Measurements from ENCODE around the gene SLC39A10.

Gene SLC39A10

DNA sequence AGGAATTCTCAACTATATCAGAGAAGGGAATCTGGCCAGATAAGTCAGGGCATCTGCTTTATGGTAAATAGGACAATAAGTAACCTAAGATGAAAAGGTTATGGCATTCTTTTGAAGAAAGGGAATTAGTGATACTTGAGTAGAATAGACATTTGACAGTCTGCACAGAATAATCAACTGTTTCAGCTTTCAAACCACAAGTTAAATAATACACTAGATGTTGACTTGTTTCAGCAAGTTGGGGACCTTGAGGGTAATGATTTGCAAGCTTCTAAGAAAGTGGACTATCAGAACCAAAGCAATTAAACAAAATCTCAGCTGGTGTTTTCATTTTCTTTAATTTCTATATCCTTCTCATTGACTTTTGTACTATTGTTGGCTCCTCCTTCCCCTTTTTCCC, 54.5 kb downstream of the SLC39A10 start:
- in situ Hi-C loops (cut with MboI; ENCODE audit: low sequenced_read_pairs), result no loop called here

DNA sequence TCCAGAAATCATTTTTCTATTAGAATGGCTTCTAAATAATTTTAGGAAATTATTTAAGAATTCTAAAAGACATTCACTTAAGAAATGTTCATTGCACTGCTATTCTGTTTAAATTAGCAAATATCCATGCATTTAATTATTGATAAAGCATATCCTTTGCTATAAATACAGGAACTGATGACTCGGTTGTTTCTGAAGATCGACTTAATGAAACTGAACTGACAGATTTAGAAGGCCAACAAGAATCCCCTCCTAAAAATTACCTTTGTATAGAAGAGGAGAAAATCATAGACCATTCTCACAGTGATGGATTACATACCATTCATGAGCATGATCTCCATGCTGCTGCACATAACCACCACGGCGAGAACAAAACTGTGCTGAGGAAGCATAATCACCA, 59.4 kb downstream of the SLC39A10 start:
- in situ Hi-C loops (cut with MboI; ENCODE audit: low sequenced_read_pairs), result no loop called here

DNA sequence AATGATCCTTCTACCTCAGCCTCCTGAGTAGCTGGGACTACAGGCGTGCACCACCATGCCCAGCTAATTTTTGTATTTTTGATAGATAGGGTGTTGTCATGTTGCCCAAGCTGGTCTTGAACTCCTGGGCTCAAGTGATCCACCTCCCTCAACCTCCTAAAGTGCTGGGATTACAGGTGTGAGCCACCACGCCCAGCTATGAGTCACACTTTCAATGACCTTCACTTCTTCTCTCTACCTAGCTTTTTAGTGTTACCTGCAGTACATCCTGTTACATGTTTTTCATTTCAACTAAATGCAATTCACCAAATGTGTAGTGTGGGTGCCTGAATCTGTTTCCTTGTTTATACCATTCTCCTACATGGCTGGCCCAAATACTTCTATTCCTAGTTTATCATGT, 64.0 kb downstream of the SLC39A10 start:
- in situ Hi-C loops (cut with MboI; ENCODE audit: low sequenced_read_pairs), result no loop called here

GRCh38 chr2:195722075-195722474, 65.0 kb downstream of the SLC39A10 start:
- in situ Hi-C loops (cut with MboI; ENCODE audit: low sequenced_read_pairs), result no loop called here

DNA sequence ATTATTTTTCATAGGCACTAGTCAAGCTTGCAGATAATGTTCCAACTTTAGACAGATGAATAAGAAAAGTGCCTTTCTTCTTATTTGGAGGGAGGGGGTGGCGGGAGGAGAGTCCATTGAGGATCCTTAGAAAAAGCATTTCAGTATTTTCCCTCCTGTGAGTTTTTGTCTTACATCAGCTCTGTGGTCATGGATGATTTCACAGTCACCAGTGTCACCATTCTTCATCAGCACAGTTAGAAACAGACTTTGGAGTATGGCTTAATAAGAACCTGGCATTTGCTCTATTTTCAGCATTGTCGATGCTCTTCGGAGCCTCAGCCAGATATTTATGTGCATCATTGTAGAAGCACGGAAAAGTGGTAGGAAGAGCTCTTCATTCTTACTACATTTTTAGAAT, 70.1 kb downstream of the SLC39A10 start:
- in situ Hi-C loops (cut with MboI; ENCODE audit: low sequenced_read_pairs), result no loop called here

- in situ Hi-C loops (cut with MboI; ENCODE audit: low sequenced_read_pairs), result no loop called here
Measured at GRCh38 chr2:195730912-195731311, 73.9 kb downstream of the SLC39A10 start.

DNA sequence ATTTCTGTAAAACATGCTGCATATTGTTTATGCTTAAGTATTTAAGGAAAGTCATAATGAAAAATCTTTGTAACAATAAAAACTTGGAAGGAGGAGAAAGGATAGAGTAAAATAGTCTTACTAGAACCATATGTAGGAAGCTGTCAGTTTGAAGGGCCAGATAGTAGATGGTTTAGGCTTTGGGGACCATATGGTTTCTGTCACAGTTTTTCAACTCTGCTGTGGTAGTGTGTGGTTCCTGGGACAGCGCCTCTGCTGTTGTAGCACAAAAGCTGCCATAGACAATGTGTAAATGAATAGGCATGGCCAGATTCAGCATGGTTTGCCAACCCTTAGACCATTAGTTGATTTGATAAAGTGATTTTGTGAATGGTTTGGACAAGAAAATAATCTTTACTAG, 75.5 kb downstream of the SLC39A10 start:
- in situ Hi-C loops (cut with MboI; ENCODE audit: low sequenced_read_pairs), result no loop called here

GRCh38 chr2:195733831-195734230, 76.8 kb downstream of the SLC39A10 start:
- in situ Hi-C loops (cut with MboI; ENCODE audit: low sequenced_read_pairs), result no loop called here

DNA sequence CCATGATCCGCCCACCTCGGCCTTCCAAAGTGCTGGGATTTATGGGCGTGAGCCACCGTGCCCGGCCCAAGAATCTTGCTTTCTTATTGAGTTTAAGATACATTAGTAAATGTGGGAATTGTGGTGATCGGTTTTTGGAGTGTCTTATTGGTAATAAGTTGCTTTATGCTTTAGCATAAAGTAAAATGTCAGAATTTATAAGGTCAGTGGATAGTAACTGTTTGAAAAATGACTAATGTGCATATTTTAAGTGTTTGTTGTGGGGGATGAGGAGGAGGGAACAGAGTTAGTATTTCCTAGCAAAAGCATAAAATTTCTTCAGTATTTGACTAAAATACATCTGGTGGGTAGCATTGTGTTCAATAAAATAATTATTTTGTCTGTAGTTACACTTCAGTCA, 77.4 kb downstream of the SLC39A10 start:
- in situ Hi-C loops (cut with MboI; ENCODE audit: low sequenced_read_pairs), result no loop called here

DNA sequence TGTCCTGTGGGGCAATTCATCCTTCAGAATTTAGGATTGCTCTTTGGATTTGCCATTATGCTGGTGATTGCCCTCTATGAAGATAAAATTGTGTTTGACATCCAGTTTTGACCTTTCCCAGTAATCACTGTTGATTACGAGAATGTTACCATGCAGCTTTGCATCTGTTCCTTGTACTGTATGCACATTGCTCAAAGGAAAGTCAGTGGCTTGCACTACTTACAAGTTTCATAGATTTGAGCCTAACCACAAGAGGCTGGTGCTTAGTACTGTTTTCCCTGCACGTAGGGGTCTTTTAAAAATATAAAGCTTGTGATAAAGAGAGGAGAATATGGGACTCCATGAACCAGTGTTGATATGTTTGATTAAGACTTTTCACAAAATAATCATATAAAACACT, 77.9 kb downstream of the SLC39A10 start:
- in situ Hi-C loops (cut with MboI; ENCODE audit: low sequenced_read_pairs), result no loop called here

- in situ Hi-C loops (cut with MboI; ENCODE audit: low sequenced_read_pairs), result no loop called here
Measured at GRCh38 chr2:195735347-195735746, 78.3 kb downstream of the SLC39A10 start.

DNA sequence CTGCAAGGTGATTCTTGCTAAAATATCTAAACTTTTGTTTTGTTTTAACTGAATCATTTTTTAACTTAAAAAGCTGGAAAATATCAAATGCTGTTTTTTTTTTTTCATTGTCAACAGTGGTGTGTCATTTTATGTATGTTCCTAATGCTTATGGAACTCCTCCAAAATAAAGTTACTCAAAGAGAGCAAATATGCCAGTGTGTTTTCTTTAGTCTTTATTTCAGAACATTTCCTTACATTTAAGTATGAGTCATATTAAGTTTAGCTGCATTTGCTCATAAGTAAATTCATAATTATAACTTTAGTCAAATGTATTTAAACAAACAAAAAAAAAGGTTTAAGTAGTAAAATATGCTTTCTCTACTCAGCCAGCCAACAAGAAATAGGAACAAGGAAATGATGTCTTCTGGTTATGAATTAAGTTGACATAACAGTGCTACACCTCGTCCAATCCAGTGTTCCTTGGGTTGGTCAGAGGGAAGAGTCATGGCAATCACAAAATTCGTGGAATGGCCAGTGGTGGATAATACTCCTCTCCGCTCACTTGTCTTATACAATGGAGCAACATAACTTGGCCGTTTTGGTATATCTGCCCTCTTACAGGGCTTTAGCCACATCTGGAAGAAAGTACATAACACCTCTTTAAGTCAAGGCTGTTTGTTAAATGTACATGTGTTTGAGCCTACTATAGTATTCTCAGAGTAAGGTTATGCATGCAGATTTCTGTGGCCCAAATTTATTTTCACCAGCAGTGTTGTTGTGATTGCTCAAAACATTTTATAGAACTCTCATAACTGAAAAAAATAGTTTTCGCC, 80.7 kb downstream of the SLC39A10 start:
- in situ Hi-C loops (cut with MboI; ENCODE audit: low sequenced_read_pairs), result no loop called here

DNA sequence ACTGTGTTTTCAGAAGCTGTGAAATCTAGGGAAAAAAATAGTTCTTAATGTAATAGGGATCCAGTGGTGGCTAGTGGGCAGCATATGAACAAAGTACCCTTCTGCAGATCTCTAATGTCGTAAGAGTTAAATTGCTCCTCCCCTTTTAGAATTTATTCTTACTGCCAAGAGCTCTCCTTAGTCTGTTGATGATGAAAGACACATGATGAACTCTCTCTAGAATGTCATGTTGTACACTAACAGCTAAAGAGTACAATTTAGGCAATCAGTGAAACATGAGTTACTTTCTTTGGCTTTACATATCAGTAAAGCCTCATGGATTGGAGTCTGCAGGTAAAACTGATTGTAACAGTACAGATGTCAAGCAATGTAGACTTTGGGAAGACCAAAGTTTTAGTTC, 84.2 kb downstream of the SLC39A10 start:
- in situ Hi-C loops (cut with MboI; ENCODE audit: low sequenced_read_pairs), result no loop called here

GRCh38 chr2:195756218-195756942, 99.4 kb downstream of the SLC39A10 start:
- in situ Hi-C loops (cut with MboI; ENCODE audit: low sequenced_read_pairs), result no loop called here

DNA sequence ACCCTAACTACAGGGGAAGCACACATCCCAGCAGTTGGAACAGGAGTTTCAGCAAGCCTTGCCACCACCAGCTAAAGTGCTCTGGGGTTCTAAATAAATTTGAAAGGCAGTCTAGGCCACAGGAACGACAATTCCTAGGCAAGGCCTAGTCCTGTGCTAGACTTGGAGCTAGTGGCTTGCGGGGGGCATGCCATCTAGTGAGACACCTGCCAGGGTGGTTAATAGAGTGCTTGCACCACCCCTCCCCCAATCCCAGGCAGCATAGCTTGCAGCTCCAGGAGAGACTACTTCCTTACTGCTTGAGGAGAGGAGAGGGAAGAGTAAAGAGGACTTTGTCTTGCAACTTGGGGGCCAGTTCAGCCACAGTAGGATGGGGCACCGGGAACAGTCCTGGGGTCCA, 101.8 kb downstream of the SLC39A10 start:
- in situ Hi-C loops (cut with MboI; ENCODE audit: low sequenced_read_pairs), result no loop called here

GRCh38 chr2:195759877-195760276, 102.9 kb downstream of the SLC39A10 start:
- in situ Hi-C loops (cut with MboI; ENCODE audit: low sequenced_read_pairs), result no loop called here

DNA sequence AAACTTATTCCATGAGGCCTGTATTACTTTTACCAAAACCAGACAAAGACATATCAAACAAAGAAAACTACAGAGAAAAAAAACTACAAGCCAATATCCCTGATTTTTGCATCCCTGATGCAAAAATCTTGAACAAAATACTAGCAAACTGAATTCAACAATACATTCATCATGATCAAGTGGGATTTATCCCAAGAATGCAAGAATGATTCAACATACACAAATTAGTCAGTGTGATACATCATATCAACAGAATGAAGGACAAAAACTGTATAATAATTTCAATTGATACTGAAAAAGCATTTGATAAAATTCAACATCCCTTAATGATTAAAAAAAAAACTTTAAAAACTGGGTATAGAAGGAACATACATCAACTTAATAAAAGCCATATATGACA, 106.8 kb downstream of the SLC39A10 start:
- in situ Hi-C loops (cut with MboI; ENCODE audit: low sequenced_read_pairs), result no loop called here

DNA sequence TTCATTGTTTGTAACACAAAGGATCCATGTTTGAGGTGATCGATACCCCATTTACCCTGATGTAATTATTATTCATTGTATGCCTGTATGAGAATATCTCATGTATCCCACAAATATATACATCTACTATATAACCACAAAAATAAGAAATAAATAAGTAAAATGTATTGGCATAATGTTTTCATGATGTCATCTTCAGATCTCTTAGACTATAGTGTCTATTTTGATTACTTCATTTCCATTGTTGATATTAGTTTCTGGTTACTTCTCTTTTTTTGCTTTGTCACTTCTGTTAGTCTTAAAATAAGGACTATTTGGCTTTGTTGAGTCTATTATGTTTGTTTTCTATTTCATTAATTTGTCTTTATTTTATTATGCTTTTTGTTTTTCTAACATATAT, 109.7 kb downstream of the SLC39A10 start:
- in situ Hi-C loops (cut with MboI; ENCODE audit: low sequenced_read_pairs), result no loop called here

DNA sequence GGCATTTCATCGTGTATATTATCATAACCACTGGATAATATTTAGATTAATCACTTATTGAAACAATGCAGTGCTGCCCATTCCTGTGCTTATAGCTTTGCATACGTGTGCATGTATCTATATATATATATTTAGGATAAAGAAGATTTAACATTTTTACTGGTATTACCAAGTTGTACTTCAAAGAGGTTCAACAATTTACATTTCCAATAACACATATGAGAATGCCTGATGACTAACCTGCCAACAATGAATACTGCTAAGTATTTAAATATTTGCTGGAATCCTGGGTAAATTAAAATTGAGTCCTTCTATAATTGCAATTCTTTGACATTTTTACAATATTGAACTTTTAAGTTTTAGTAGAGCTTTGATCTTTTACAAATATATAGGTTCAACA, 111.4 kb downstream of the SLC39A10 start:
- in situ Hi-C loops (cut with MboI; ENCODE audit: low sequenced_read_pairs), result no loop called here

DNA sequence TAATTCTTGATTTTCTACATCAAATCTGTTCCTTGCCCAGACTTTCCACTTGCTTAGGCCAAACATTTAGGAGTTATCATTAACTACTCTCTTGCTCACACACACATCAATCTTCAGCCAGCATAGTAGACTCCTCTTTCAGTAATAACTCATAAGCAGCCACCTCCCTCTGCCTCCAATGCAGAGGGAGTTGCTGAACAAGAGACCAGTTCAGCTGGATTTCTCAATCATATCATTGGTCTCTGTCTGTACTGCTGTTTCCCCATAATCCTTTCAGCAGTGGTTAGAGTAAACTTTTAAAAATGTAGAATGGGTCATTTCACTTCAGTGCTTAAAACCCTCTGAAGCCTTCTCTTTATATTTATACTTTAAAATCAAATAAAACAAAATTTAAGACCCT, 112.9 kb downstream of the SLC39A10 start:
- in situ Hi-C loops (cut with MboI; ENCODE audit: low sequenced_read_pairs), result no loop called here

DNA sequence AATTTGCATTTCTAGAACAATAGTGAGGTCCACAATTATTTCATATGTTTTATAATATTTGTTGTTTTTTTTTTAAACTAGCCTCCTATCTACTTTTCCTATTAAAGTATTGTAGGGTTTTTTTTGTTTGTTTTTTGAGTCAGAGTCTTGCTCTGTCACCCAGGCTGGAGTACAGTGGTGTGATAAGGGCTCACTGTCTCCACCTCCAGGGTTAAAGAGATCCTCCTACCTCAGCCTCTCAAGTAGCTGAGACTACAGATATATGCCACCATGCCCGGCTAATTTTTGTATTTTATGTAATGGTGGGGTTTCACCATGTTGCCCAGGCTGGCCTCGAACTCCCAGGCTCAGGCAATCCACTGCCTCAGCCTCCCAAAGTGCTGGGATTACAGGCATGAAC, 122.5 kb downstream of the SLC39A10 start:
- in situ Hi-C loops (cut with MboI; ENCODE audit: low sequenced_read_pairs), result no loop called here

DNA sequence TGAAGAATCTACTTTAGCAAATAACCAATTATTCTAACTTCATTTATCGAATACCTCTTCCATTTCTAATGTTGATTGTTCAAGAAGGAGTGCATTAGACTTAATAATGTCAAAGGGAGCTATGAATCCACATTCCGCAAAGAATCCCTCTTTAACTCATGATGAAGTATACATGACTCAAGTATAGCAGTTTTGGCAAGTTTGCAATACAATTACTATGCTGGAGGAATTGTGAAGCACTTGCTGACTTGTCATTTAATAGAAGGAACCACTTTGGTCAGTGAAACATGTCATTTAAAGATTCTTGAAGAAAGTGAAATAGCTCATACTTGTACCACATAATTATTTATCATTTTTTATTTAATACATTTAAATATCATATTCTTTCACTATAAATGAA, 125.1 kb downstream of the SLC39A10 start:
- in situ Hi-C loops (cut with MboI; ENCODE audit: low sequenced_read_pairs), result no loop called here
